OCI-LY3 (cell line): ENCODE data around the gene RANBP1.

ENCODE experiments used
- H2AFZ ChIP-seq: fragments of 200-600, 300-600 bp; shearing (Covaris generic); 2 replicates; pipeline ENCODE4 v1.6.0; 2014; ENCODE audit warnings: antibody characterized with exemption, low read depth, low read length
- H3K27ac ChIP-seq: fragments of 200-600, 300-600 bp; sonication (generic); 2 replicates; pipeline ENCODE4 v1.5.1; 2014; ENCODE audit warnings: mild to moderate bottlenecking, low read length, moderate library complexity, mixed read lengths
- H3K27me3 ChIP-seq: fragments of 200-600, 300-600 bp; sonication (generic); 2 replicates; pipeline ENCODE4 v1.6.1; 2014; ENCODE audit warnings: low read depth, low read length, mixed read lengths
- H3K36me3 ChIP-seq: fragments of 200-600, 300-600 bp; sonication (generic); replicated peaks from 2 replicates; pipeline ENCODE3; 2014; ENCODE audit warnings: low read depth, low read length, mixed read lengths
- H3K4me1 ChIP-seq: fragments of 300-600, 200-600 bp; sonication (generic); 2 replicates; pipeline ENCODE4 v1.6.1; 2014; ENCODE audit warnings: low read length, mixed read lengths
- H3K4me2 ChIP-seq: fragments of 200-600, 300-600 bp; sonication (generic); 2 replicates; pipeline ENCODE4 v1.6.1; 2014; ENCODE audit warnings: low read length, mixed read lengths
- H3K4me3 ChIP-seq: fragments of 300-600, 200-600 bp; sonication (generic); 2 replicates; pipeline ENCODE4 v1.5.1; 2014; ENCODE audit warnings: antibody characterized with exemption, mild to moderate bottlenecking, low read length, moderate library complexity
- H3K79me2 ChIP-seq: fragments of 300-600, 200-600 bp; shearing (Covaris generic); 2 replicates; pipeline ENCODE4 v1.6.1; 2014; ENCODE audit warnings: mild to moderate bottlenecking, low read length, mixed read lengths
- H3K9ac ChIP-seq: fragments of 300-600, 200-600 bp; shearing (Covaris generic); 2 replicates; pipeline ENCODE4 v1.6.0; 2014; ENCODE audit warnings: mild to moderate bottlenecking, low read length, moderate library complexity
- H3K9me3 ChIP-seq: fragments of 200-600, 300-600 bp; shearing (Covaris generic); 2 replicates; pipeline ENCODE4 v1.6.1; 2014; ENCODE audit warnings: low read length, mixed read lengths; ENCODE audit not compliant: insufficient read depth
- H4K20me1 ChIP-seq: fragments of 200-600, 300-600 bp; sonication (generic); 2 replicates; pipeline ENCODE4 v1.6.1; 2016; ENCODE audit warnings: low read length, mixed read lengths; ENCODE audit not compliant: insufficient read depth
- EZH2phosphoT487 ChIP-seq: fragments of 200-600 bp; shearing (Covaris generic); IDR thresholded peaks from 2 replicates; pipeline ENCODE4 v1.6.1; 2018; ENCODE audit warnings: antibody characterized with exemption, mixed run types, low read depth
- TF ChIP-seq, protein P1 (sequence below): fragments of 200-600, 300-600 bp; sonication (generic); IDR thresholded peaks from 2 replicates; pipeline ENCODE4 v1.5.1; 2014; ENCODE audit warnings: antibody characterized with exemption, low read length, low read depth

Gene RANBP1

DNA sequence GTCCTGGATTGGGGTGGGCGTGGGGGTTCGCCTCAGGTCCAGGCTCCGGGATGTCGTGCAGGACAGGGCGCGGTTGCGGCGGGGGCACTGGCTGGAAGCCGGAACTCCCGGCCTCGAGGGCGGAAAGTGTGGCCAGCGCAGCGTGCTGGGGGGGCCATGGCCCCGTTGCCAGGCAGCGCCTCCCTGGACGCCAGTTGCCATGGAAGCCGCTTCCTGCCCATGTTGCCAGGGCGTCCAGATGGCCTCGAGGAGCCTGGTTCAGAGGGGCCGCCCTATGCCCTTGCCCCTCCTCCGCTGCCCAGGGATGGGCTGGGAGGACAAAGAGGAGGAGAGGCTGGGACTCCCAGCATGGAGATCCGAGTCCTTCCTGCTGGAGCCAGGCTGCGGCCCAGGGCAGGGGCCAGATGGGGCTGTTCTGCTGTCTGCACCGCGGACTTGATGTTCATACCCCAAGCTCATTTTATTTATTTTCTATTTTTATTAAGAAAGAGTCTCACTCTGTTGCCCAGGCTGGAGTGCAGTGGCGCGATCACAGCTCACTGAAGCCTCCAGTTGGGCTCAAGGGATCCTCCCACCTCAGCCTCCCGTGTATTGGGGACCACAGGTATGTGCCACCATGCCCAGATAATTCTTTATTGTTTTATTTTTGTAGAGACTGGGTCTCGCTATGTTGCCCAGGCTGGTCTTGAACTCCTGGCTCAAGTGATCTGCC, 39.6 kb downstream of the RANBP1 start:
- no peaks in the 10 kb centered on the region for H3K9me3 ChIP-seq
- no peaks in the 10 kb centered on the region for H3K79me2 ChIP-seq
- H4K20me1 ChIP-seq: no peaks in the 10 kb centered on the region
- H3K4me3 ChIP-seq: no peak overlapping the region
- H3K27me3 ChIP-seq: peaks cover 21% of the 10 kb centered on the region
- no peak for TF ChIP-seq EZH2phosphoT487
- TF ChIP-seq, protein P1, sequence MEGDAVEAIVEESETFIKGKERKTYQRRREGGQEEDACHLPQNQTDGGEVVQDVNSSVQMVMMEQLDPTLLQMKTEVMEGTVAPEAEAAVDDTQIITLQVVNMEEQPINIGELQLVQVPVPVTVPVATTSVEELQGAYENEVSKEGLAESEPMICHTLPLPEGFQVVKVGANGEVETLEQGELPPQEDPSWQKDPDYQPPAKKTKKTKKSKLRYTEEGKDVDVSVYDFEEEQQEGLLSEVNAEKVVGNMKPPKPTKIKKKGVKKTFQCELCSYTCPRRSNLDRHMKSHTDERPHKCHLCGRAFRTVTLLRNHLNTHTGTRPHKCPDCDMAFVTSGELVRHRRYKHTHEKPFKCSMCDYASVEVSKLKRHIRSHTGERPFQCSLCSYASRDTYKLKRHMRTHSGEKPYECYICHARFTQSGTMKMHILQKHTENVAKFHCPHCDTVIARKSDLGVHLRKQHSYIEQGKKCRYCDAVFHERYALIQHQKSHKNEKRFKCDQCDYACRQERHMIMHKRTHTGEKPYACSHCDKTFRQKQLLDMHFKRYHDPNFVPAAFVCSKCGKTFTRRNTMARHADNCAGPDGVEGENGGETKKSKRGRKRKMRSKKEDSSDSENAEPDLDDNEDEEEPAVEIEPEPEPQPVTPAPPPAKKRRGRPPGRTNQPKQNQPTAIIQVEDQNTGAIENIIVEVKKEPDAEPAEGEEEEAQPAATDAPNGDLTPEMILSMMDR: no peak
- no peaks in the 10 kb centered on the region for H3K4me1 ChIP-seq
- H3K36me3 ChIP-seq: no peaks in the 10 kb centered on the region
- no peak overlapping the region for H2AFZ ChIP-seq
- H3K4me2 ChIP-seq: no peak overlapping the region
- no peak overlapping the region for H3K9ac ChIP-seq
- H3K27ac ChIP-seq: no peak overlapping the region

DNA sequence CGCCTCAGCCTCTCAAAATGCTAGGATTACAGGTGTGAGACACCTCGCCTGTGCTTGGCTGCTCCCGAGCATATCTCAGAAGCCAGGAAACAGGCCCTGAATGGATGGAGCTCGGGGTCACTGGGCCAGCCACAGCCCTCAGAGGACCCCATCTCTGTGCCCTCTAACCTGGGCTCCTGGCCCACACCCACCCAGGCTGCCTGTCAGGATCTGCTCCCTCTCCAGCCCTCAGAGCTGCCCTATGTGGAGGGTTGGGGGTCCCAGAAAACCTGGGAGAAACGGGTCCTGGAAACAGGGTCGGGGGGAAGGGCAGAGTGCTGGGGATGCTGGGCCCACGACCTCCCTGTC, 40.1 kb downstream of the RANBP1 start:
- H3K4me2 ChIP-seq: no peak overlapping the region
- no peaks in the 10 kb centered on the region for H3K79me2 ChIP-seq
- no peak overlapping the region for H3K4me3 ChIP-seq
- no peaks in the 10 kb centered on the region for H3K36me3 ChIP-seq
- no peak overlapping the region for H2AFZ ChIP-seq
- H3K4me1 ChIP-seq: no peaks in the 10 kb centered on the region
- H3K9ac ChIP-seq: no peak overlapping the region
- peaks cover 21% of the 10 kb centered on the region for H3K27me3 ChIP-seq
- TF ChIP-seq, protein P1: no peak
- H3K9me3 ChIP-seq: no peaks in the 10 kb centered on the region
- H4K20me1 ChIP-seq: no peaks in the 10 kb centered on the region
- no peak overlapping the region for H3K27ac ChIP-seq

DNA sequence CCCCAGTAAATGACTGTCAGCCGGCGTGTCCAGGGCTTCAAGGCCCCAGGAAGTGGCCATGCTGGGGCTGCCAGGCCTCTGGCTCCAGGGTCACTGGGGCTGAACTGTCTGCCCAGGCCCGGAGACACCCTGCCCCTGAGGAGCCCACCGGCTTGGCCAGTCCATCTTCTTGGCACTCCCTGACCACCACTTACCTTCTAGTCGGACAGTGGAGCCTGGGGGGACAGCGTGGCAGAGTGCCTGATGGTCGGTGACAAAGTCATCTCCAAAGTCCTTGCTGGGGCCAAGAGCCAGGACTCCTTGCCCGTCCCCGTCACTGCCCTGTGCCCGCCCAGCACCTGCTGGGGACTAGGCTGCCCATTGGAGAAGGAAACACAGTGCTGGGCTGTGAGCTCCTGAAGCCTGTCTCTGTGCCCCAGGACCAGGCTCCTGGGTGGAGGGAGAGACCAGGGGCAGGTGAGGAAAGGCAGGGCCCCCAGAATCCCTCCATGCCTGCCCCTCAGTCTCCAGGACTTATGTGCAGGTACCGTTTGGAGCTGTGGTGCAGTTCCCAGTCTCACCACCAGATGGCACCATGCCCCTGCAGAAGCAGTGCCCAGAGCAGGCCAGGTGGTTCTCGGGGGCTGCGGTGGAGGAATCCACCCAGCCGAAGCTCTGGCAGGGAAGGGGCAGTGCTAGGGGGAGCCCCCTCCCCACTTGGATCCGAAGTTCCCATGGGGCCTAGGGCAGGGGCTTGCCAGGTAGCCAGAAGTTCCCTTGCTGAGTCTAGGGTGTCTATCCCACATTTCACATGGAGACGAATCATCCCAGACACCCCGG, 40.9 kb downstream of the RANBP1 start:
- Histone ChIP-seq H3K36me3 (no peaks in the 10 kb centered on the region), H3K79me2 (no peaks in the 10 kb centered on the region), H3K4me3 (no peak overlapping the region), H3K27me3 (peaks cover 21% of the 10 kb centered on the region), H3K4me1 (no peaks in the 10 kb centered on the region), H3K9ac (no peak overlapping the region), H3K4me2 (peak overlapping the region; percentile 33; the same call in 1 of the 2 replicates), H3K27ac (no peak overlapping the region), H2AFZ (no peak overlapping the region), H3K9me3 (no peaks in the 10 kb centered on the region), H4K20me1 (no peaks in the 10 kb centered on the region)
- TF ChIP-seq, protein P1: peak; percentile 97
- TF ChIP-seq EZH2phosphoT487: no peak

- Histone ChIP-seq H3K9ac (no peak overlapping the region), H3K9me3 (no peaks in the 10 kb centered on the region), H3K4me3 (no peak overlapping the region), H3K4me2 (no peak overlapping the region), H2AFZ (no peak overlapping the region), H3K79me2 (no peaks in the 10 kb centered on the region), H4K20me1 (no peaks in the 10 kb centered on the region), H3K27me3 (peaks cover 21% of the 10 kb centered on the region), H3K36me3 (no peaks in the 10 kb centered on the region), H3K4me1 (no peaks in the 10 kb centered on the region), H3K27ac (no peak overlapping the region)
- TF ChIP-seq, protein P1: no peak
- no peak for TF ChIP-seq EZH2phosphoT487
Measured at GRCh38 chr22:20157430-20158183, 41.7 kb downstream of the RANBP1 start.
